ENCODE measurements around the gene CGB7. TPM values are rescaled to one million over a fixed set of nuclear protein-coding genes. Genes with fewer than 3 reads are reported as not detected.
"Not testable (repeated sequence)": the region's sequence is repeated elsewhere in the genome, so short reads cannot be mapped to it uniquely, and the experiment has no call there.

The CGB7 gene
- total RNA-seq, 4 donors from 2014 or later = 2.9 to 27.4 (median 4.3) TPM

GRCh38 chr19:49042177-49042576 lies 15.4 kb downstream of the CGB7 start:
- H3K4me3 ChIP-seq = no peak overlapping the region
- H3K4me1 ChIP-seq = no peaks in the 10 kb centered on the region
- no peaks in the 10 kb centered on the region for H3K27me3 ChIP-seq
- H3K36me3 ChIP-seq = no peaks in the 10 kb centered on the region
- 73% methylated on average over 12 of the region's 17 CpGs for WGBS
- TF ChIP-seq POLR2A (IDR thresholded peaks at IDR 0.05) (no peak), CTCF (IDR thresholded peaks at IDR 0.05) (no peak), EP300 (IDR thresholded peaks at IDR 0.05) (no peak), POLR2AphosphoS5 (IDR thresholded peaks at IDR 0.05) (no peak)
- H3K27ac ChIP-seq = no peak overlapping the region
- no peaks in the 10 kb centered on the region for H3K9me3 ChIP-seq
- no peak for DNase-seq (ENCODE audit: low spot score in 2 of 2)

GRCh38 chr19:49039736-49040135 lies 17.8 kb downstream of the CGB7 start:
- H3K36me3 ChIP-seq; H3K4me3 ChIP-seq; DNase-seq (ENCODE audit: low spot score in 2 of 2); H3K4me1 ChIP-seq; H3K27ac ChIP-seq; H3K27me3 ChIP-seq; H3K9me3 ChIP-seq: not testable (repeated sequence)
- 59% methylated on average over 9 of the region's 9 CpGs for WGBS

- H3K4me3 ChIP-seq; H3K9me3 ChIP-seq; H3K4me1 ChIP-seq; H3K27me3 ChIP-seq; H3K27ac ChIP-seq; DNase-seq (ENCODE audit: low spot score in 2 of 2); H3K36me3 ChIP-seq: not testable (repeated sequence)
- WGBS = 86% methylated on average over 25 of the region's 26 CpGs
These were observed 18.8 kb downstream of the CGB7 start for GRCh38 chr19:49038557-49039276.

GRCh38 chr19:49038111-49038510 lies 19.4 kb downstream of the CGB7 start:
- 95% methylated on average over 6 of the region's 8 CpGs for WGBS
- not testable (repeated sequence) for H3K9me3 ChIP-seq; H3K4me3 ChIP-seq; H3K27me3 ChIP-seq; H3K27ac ChIP-seq; DNase-seq (ENCODE audit: low spot score in 2 of 2); H3K36me3 ChIP-seq; H3K4me1 ChIP-seq

- H3K9me3 ChIP-seq; H3K27me3 ChIP-seq; H3K27ac ChIP-seq; H3K36me3 ChIP-seq; H3K4me1 ChIP-seq; H3K4me3 ChIP-seq; DNase-seq (ENCODE audit: low spot score in 2 of 2): not testable (repeated sequence)
- TF ChIP-seq CTCF (IDR thresholded peaks at IDR 0.05) = peak in 1 of 2 donors; percentile 19
- 59% methylated on average over 12 of the region's 18 CpGs for WGBS
These were observed 20.7 kb downstream of the CGB7 start, which contains the start of gene CGB1 for GRCh38 chr19:49036815-49037214. TSS of gene CGB1 (minus strand) at chr19:49036895. CDS start at chr19:49036711, 184 bp downstream.

GRCh38 chr19:49031642-49032301 lies 25.8 kb downstream of the CGB7 start, which contains the start of gene CGB2:
TSS of gene CGB2 (plus strand) at chr19:49031890. CDS start at chr19:49032096, 206 bp downstream.
- peak in 1 of 2 donors; percentile 39 for TF ChIP-seq CTCF (IDR thresholded peaks at IDR 0.05)
- H3K4me1 ChIP-seq; H3K36me3 ChIP-seq; H3K4me3 ChIP-seq; H3K9me3 ChIP-seq; H3K27ac ChIP-seq; DNase-seq (ENCODE audit: low spot score in 2 of 2); H3K27me3 ChIP-seq: not testable (repeated sequence)
- 13% methylated on average over 24 of the region's 28 CpGs for WGBS

- not testable (repeated sequence) for H3K4me3 ChIP-seq; H3K9me3 ChIP-seq; H3K27ac ChIP-seq; H3K27me3 ChIP-seq; DNase-seq (ENCODE audit: low spot score in 2 of 2); H3K4me1 ChIP-seq; H3K36me3 ChIP-seq
- 95% methylated on average over 3 of the region's 8 CpGs for WGBS
These were observed 27.2 kb downstream of the CGB7 start for GRCh38 chr19:49030323-49030722.

- not testable (repeated sequence) for H3K27me3 ChIP-seq; H3K9me3 ChIP-seq; H3K4me1 ChIP-seq; H3K36me3 ChIP-seq; H3K27ac ChIP-seq; H3K4me3 ChIP-seq; DNase-seq (ENCODE audit: low spot score in 2 of 2)
- 85% methylated on average over 14 of the region's 14 CpGs for WGBS
These were observed 27.8 kb downstream of the CGB7 start for GRCh38 chr19:49029749-49030148.

- 89% methylated on average over 9 of the region's 9 CpGs for WGBS
- H3K4me1 ChIP-seq; DNase-seq (ENCODE audit: low spot score in 2 of 2); H3K4me3 ChIP-seq; H3K27ac ChIP-seq; H3K36me3 ChIP-seq; H3K27me3 ChIP-seq; H3K9me3 ChIP-seq: not testable (repeated sequence)
These were observed 28.9 kb downstream of the CGB7 start for GRCh38 chr19:49028686-49029085.

GRCh38 chr19:49025599-49025998 lies 31.9 kb downstream of the CGB7 start:
- H3K9me3 ChIP-seq; H3K4me1 ChIP-seq; H3K36me3 ChIP-seq; H3K27me3 ChIP-seq; DNase-seq (ENCODE audit: low spot score in 2 of 2); H3K27ac ChIP-seq; H3K4me3 ChIP-seq: not testable (repeated sequence)
- 88% methylated on average over 4 of the region's 23 CpGs for WGBS

GRCh38 chr19:49025088-49025487 lies 32.5 kb downstream of the CGB7 start:
- WGBS = 92% methylated on average over 4 of the region's 6 CpGs
- H3K9me3 ChIP-seq; H3K27me3 ChIP-seq; DNase-seq (ENCODE audit: low spot score in 2 of 2); H3K4me1 ChIP-seq; H3K27ac ChIP-seq; H3K36me3 ChIP-seq; H3K4me3 ChIP-seq: not testable (repeated sequence)

All from suprapubic skin (tissue), 4 donors.